HG03064 (cell line): ENCODE results near the gene WDR54.

Experiments
- ATAC-seq: cut with Tn5 transposase; IDR thresholded peaks from one replicate; pipeline ENCODE4 v1.9.1; 2021; ENCODE audit warnings: low read depth; ENCODE audit not compliant: unreplicated experiment

The WDR54 gene

GRCh38 chr2:74474899-74475298 is 53.4 kb downstream of the WDR54 start:
- ATAC-seq = no peak
